Trophoblast cell (in vitro differentiated cells and primary cell): Measurements from ENCODE around the gene POLR2C.

Experiments used
- DNase-seq, 2 donors: peaks; one replicate each; pipeline ENCODE4 v3.0.0-alpha.2; 2016
- H2AFZ ChIP-seq: 2 replicates; pipeline ENCODE4 v1.6.1; 2013; ENCODE audit warnings: low read length, moderate library complexity, mild to moderate bottlenecking; ENCODE audit not compliant: insufficient read depth, poor library complexity
- H2AK5ac ChIP-seq: 2 replicates; pipeline ENCODE4 v1.6.1; 2013; ENCODE audit warnings: mild to moderate bottlenecking, low read length
- H2BK120ac ChIP-seq: 2 replicates; pipeline ENCODE4 v1.6.1; 2013; ENCODE audit warnings: low read length, mild to moderate bottlenecking, moderate library complexity; ENCODE audit not compliant: insufficient read depth, poor library complexity
- H2BK12ac ChIP-seq: 2 replicates; pipeline ENCODE4 v1.6.1; 2013; ENCODE audit warnings: mild to moderate bottlenecking, low read length, moderate library complexity
- H2BK5ac ChIP-seq: 2 replicates; pipeline ENCODE4 v1.6.1; 2013; ENCODE audit warnings: low read length, low read depth, moderate library complexity, mild to moderate bottlenecking; ENCODE audit not compliant: poor library complexity
- H3K14ac ChIP-seq: 2 replicates; pipeline ENCODE4 v1.6.1; 2013; ENCODE audit warnings: mild to moderate bottlenecking, low read length
- H3K18ac ChIP-seq: 2 replicates; pipeline ENCODE4 v1.6.1; 2013; ENCODE audit warnings: mild to moderate bottlenecking, low read length
- H3K23ac ChIP-seq: 2 replicates; pipeline ENCODE4 v1.6.1; 2013; ENCODE audit warnings: low read length
- H3K27ac ChIP-seq: 2 replicates; pipeline ENCODE4 v1.5.1; 2013; ENCODE audit warnings: low read depth, mild to moderate bottlenecking, inconsistent platforms, low read length, moderate library complexity
- H3K27me3 ChIP-seq: 2 replicates; pipeline ENCODE4 v1.6.1; 2013; ENCODE audit warnings: inconsistent platforms, mild to moderate bottlenecking, low read length, moderate library complexity; ENCODE audit not compliant: insufficient read depth
- H3K36me3 ChIP-seq, 2 experiments: 1 replicate in 1 of 2; 2 replicates in 1 of 2; pipeline ENCODE4 v1.6.1; 2013; ENCODE audit warnings: low read length in 2 of 2, mild to moderate bottlenecking in 2 of 2, moderate library complexity in 1 of 2; ENCODE audit not compliant: insufficient read depth in 2 of 2, control insufficient read depth in 1 of 2
- H3K4ac ChIP-seq: 2 replicates; pipeline ENCODE4 v1.6.1; 2013; ENCODE audit warnings: low read depth, mild to moderate bottlenecking, low read length, moderate library complexity
- H3K4me1 ChIP-seq, 2 experiments: 1 replicate in 1 of 2; 2 replicates in 1 of 2; pipeline ENCODE4 v1.6.1; 2013; ENCODE audit warnings: low read length in 2 of 2, mild to moderate bottlenecking in 2 of 2, moderate library complexity in 1 of 2; ENCODE audit not compliant: insufficient read depth in 2 of 2, control insufficient read depth in 1 of 2
- H3K4me2 ChIP-seq: 2 replicates; pipeline ENCODE4 v1.6.1; 2013; ENCODE audit warnings: inconsistent platforms, mild to moderate bottlenecking, low read length, moderate library complexity
- H3K4me3 ChIP-seq: 2 replicates; pipeline ENCODE4 v1.5.1; 2013; ENCODE audit warnings: mild to moderate bottlenecking, low read depth, low read length, inconsistent platforms
- H3K79me1 ChIP-seq: one replicate; pipeline ENCODE4 v1.6.1; 2013; ENCODE audit warnings: low read length
- H3K79me2 ChIP-seq: 2 replicates; pipeline ENCODE4 v1.6.1; 2013; ENCODE audit warnings: low read length, mild to moderate bottlenecking; ENCODE audit not compliant: control insufficient read depth, insufficient read depth, poor library complexity
- H3K9ac ChIP-seq: 2 replicates; pipeline ENCODE4 v1.6.1; 2013; ENCODE audit warnings: mild to moderate bottlenecking, low read length
- H3K9me3 ChIP-seq: 2 replicates; pipeline ENCODE4 v1.6.1; 2013; ENCODE audit warnings: low read depth, mild to moderate bottlenecking, control low read depth, inconsistent platforms, low read length; ENCODE audit not compliant: insufficient read depth
- H4K12ac ChIP-seq: 2 replicates; pipeline ENCODE4 v1.6.1; 2013; ENCODE audit warnings: low read depth, mild to moderate bottlenecking, low read length, moderate library complexity
- H4K8ac ChIP-seq: 2 replicates; pipeline ENCODE4 v1.6.1; 2013; ENCODE audit warnings: low read depth, mild to moderate bottlenecking, low read length, moderate library complexity
- H4K91ac ChIP-seq: one replicate; pipeline ENCODE4 v1.6.1; 2013; ENCODE audit warnings: low read depth, mild to moderate bottlenecking, low read length, moderate library complexity
- WGBS: extraction: QIAGEN DNeasy Blood & Tissue Kit; methylation state at CpG from one replicate; pipeline ENCODE4 v1.1.7; 2013; ENCODE audit warnings: missing lambda C conversion rate; ENCODE audit not compliant: insufficient read length, insufficient coverage; ENCODE audit errors: extremely low coverage; 5-methylcytosine and 5-hydroxymethylcytosine counted together

POLR2C gene

DNA sequence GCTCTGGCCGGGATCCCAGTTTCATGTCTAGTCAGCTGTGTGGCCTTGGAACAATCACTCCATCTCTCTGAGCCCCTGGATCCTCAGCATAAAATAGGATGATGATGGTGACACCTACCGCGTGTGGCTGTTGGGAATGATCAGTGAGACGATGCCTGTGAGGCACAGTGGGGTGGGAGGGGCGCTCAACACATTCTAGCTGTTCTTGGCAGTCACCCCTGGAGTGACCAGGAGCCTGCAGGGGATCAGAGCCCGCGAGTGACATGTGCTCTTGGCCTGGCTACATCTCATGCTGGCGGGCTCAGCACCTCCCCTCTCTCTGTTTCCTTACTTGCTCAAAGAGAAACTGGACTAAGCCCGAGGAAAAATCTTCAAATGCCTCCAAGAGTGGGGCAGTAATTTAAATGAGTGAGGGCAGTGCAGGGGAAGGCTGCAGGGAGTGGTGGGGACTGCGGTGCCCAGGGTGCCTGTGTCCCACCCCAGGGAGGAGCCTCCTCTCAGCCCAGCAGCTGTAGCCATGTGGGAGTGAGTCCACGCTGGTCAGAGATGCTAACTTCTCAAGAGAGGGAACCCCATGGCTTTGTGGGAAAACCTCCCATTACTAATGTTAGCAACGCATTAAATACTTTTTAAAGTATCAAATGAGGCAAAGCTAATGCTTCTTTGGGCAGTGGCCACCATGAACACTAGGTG lies 46.9 kb downstream of the POLR2C start:
- Histone ChIP-seq H4K12ac (peak overlapping the region; percentile 28), H2BK120ac (peak overlapping the region; percentile 99), H2AK5ac (peak overlapping the region; percentile 92), H3K27me3 (no peaks in the 10 kb centered on the region), H3K4ac (peak overlapping the region; percentile 94), H3K23ac (no peak overlapping the region), H2BK5ac (peak overlapping the region; percentile 98), H3K9me3 (no peaks in the 10 kb centered on the region), H4K91ac (peak overlapping the region; percentile 99), H3K79me2 (peaks cover 32% of the 10 kb centered on the region), H3K9ac (no peak overlapping the region), H3K4me3 (no peak overlapping the region), H3K4me2 (no peak overlapping the region), H3K14ac (peak overlapping the region; percentile 96), H4K8ac (peak overlapping the region; percentile 64), H2AFZ (peak overlapping the region; percentile 12), H3K79me1 (peaks cover 79% of the 10 kb centered on the region), H2BK12ac (peak overlapping the region; percentile 82), H3K36me3 (peaks cover 0 to 3% of the 10 kb centered on the region in 2 experiments), H3K4me1 (peaks cover 54 to 57% of the 10 kb centered on the region in 2 experiments), H3K27ac (peak overlapping the region; percentile 100), H3K18ac (peak overlapping the region; percentile 89)
- DNase-seq = no peak
- WGBS = no CpG with 5 or more reads among the region's 12 CpGs

DNA sequence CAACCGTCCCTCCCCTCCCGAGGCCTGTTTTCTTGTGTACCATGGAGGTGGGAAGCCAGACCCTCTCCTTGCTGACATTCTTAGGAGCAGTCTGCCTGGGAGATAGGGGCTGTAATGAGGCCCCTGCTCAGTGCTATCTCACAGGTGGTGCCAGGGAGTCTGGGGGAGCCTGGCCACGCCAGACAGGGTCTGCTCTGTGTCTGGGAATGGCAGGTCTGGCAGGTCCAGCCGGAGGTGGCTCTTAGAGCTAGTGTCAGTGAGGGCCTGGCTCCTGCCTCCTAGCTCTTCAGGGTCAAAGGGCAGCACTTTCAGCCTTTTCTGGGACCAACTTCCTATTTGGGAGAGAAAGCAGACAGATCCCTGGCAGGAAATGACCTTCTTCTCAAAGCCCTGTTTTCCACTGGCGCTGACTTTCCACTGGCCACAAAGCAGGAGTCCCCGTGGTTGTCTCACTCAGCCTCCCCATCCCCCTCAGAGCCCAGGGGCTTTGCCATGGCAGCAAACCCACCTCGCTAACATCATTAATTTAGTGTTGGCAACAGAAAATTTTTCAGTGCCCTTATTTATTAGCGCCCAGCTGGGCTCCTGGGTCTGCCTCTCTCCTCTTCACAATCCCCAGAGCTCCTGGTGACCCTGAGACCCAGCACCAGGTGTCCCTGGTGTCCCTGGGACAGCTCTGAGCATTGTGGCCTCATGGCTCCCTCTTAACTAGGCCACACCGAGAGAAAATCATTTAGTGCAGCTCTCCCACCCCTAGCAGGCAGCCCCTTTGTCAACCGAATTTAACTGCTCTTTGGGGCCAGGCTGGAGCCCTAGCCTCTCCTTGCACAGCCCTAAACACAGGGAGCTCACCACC lies 47.8 kb downstream of the POLR2C start:
- Histone ChIP-seq H4K12ac (peak overlapping the region; percentile 9), H2AK5ac (peak overlapping the region; percentile 97), H3K9ac (peak overlapping the region; percentile 53), H3K4me3 (no peak overlapping the region), H2BK120ac (peak overlapping the region; percentile 100), H3K9me3 (no peaks in the 10 kb centered on the region), H2AFZ (peak overlapping the region; percentile 28), H3K27ac (peak overlapping the region; percentile 100), H3K18ac (peak overlapping the region; percentile 69), H3K4me1 (peaks cover 59 to 61% of the 10 kb centered on the region in 2 experiments), H4K8ac (peak overlapping the region; percentile 89), H3K79me1 (peaks cover 79% of the 10 kb centered on the region), H3K4me2 (no peak overlapping the region), H3K14ac (peak overlapping the region; percentile 97), H2BK12ac (peak overlapping the region; percentile 72), H3K23ac (no peak overlapping the region), H3K27me3 (no peaks in the 10 kb centered on the region), H4K91ac (peak overlapping the region; percentile 98), H2BK5ac (peak overlapping the region; percentile 100), H3K36me3 (peaks cover 0 to 3% of the 10 kb centered on the region in 2 experiments), H3K4ac (peak overlapping the region; percentile 60), H3K79me2 (peaks cover 33% of the 10 kb centered on the region)
- no CpG with 5 or more reads among the region's 10 CpGs for WGBS
- no peak for DNase-seq

GRCh38 chr16:57512296-57513001 lies 50.0 kb downstream of the POLR2C start:
- WGBS = no CpG with 5 or more reads among the region's 23 CpGs
- no peak overlapping the region for H3K4me2 ChIP-seq
- H3K36me3 ChIP-seq = peaks cover 0 to 5% of the 10 kb centered on the region in 2 experiments
- H3K14ac ChIP-seq = peak overlapping the region; percentile 96
- H2BK120ac ChIP-seq = peak overlapping the region; percentile 100
- H2BK5ac ChIP-seq = peak overlapping the region; percentile 94
- peaks cover 67 to 70% of the 10 kb centered on the region in 2 experiments for H3K4me1 ChIP-seq
- peak overlapping the region; percentile 97 for H3K18ac ChIP-seq
- H4K8ac ChIP-seq = peak overlapping the region; percentile 86
- H2AFZ ChIP-seq = peak overlapping the region; percentile 53
- peaks cover 37% of the 10 kb centered on the region for H3K79me2 ChIP-seq
- peak overlapping the region; percentile 98 for H2AK5ac ChIP-seq
- no peak for DNase-seq
- peaks cover 82% of the 10 kb centered on the region for H3K79me1 ChIP-seq
- no peak overlapping the region for H3K9ac ChIP-seq
- peak overlapping the region; percentile 95 for H2BK12ac ChIP-seq
- no peaks in the 10 kb centered on the region for H3K9me3 ChIP-seq
- peak overlapping the region; percentile 87 for H3K4ac ChIP-seq
- no peak overlapping the region for H3K23ac ChIP-seq
- H4K91ac ChIP-seq = peak overlapping the region; percentile 100
- H3K27me3 ChIP-seq = no peaks in the 10 kb centered on the region
- H4K12ac ChIP-seq = peak overlapping the region; percentile 49
- H3K27ac ChIP-seq = peak overlapping the region; percentile 98
- H3K4me3 ChIP-seq = no peak overlapping the region
